HL-60 (cell line): Measurements from ENCODE around the gene ECEL1.

ENCODE experiments used
- DNase-seq, 2 experiments: peaks; one replicate each; pipeline ENCODE4 v3.0.0-alpha.2; 2010 to 2020; ENCODE audit warnings: low read depth in 1 of 2, low spot score in 1 of 2
- H3K27ac ChIP-seq: fragments of 250-450 bp; sonication (Bioruptor Pico); replicated peaks from 2 replicates; pipeline ENCODE4 v1.5.1; 2020; ENCODE audit warnings: mild to moderate bottlenecking, moderate library complexity
- H3K27me3 ChIP-seq: fragments of 250-450 bp; sonication (Bioruptor Pico); 2 replicates; pipeline ENCODE4 v1.5.1; 2021; ENCODE audit warnings: mild to moderate bottlenecking, moderate library complexity; ENCODE audit not compliant: insufficient read depth, poor library complexity, severe bottlenecking
- H3K4me3 ChIP-seq: replicated peaks from 2 replicates; pipeline ENCODE4 v1.5.1; 2011; ENCODE audit warnings: mild to moderate bottlenecking, control low read depth, low read length; ENCODE audit not compliant: insufficient read depth
- CTCF ChIP-seq: IDR thresholded peaks from one replicate; pipeline ENCODE4 v1.5.1; 2011; ENCODE audit warnings: low read length, control low read depth, inconsistent platforms; ENCODE audit not compliant: insufficient read depth
- GABPA ChIP-seq: IDR thresholded peaks from 2 replicates; pipeline ENCODE4 v1.6.1; 2012; ENCODE audit warnings: low read depth
- POLR2AphosphoS5 ChIP-seq: IDR thresholded peaks from 2 replicates; pipeline ENCODE4 v1.6.1; 2012; ENCODE audit warnings: low read depth
- SPI1 ChIP-seq: IDR thresholded peaks from 2 replicates; pipeline ENCODE4 v1.6.1; 2012; ENCODE audit warnings: low read depth, mild to moderate bottlenecking, borderline replicate concordance
- long read RNA-seq: library from polyadenylated mRNA; unstranded; transcript quantifications from one replicate; pipeline ENCODE4 v2.0.0, GENCODE V29; 2020
- TF ChIP-seq, protein P1 (sequence below): IDR thresholded peaks from 2 replicates; pipeline ENCODE4 v1.6.1; 2012; ENCODE audit warnings: low read depth; ENCODE audit not compliant: insufficient replicate concordance

ECEL1 gene
- long read RNA-seq, result 0 reads

DNA sequence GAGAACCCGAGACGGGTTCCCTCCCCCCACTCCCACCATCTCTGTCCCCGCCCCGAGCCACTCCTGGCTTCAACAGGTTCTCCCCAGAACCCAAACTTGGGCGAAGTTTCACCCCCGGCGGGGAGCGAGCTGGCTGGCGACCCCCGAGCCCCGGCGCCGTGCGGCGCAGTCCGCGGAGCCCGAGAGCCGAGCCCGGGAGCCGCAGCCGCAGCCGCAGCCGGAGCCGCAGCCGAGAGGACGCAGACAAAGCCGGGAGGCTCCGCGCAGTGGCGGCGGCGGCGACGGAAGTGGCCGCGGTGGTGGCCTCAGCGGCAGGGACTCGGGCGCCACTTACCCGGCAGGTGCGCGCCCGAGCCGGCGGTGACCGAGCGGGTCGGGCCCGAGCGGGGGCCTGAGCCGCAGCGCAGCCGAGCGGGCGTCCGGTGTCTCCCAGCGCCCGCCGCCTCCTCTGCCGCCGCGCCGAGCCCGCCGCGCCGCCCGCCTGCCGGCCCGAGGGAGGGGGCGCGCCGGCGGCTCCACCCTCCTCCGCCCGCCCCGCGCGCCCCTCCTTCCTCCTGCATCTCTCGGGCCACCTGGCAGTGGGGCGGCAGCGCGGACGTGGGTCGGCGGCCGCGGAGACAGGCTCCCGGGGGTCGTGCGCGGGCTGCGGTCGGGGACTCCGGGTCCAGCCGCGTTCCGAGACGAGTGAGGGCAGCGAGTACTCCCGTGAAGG, at the start of gene ECEL1:
Gene ECEL1, minus strand, starts transcription at position 450 of the 712 bp plus-strand sequence. CDS start 1,181 bp downstream, outside the sequence.
- no peak for DNase-seq
- TF ChIP-seq GABPA (no peak), POLR2AphosphoS5 (no peak), CTCF (no peak), SPI1 (no peak)
- TF ChIP-seq, protein P1, sequence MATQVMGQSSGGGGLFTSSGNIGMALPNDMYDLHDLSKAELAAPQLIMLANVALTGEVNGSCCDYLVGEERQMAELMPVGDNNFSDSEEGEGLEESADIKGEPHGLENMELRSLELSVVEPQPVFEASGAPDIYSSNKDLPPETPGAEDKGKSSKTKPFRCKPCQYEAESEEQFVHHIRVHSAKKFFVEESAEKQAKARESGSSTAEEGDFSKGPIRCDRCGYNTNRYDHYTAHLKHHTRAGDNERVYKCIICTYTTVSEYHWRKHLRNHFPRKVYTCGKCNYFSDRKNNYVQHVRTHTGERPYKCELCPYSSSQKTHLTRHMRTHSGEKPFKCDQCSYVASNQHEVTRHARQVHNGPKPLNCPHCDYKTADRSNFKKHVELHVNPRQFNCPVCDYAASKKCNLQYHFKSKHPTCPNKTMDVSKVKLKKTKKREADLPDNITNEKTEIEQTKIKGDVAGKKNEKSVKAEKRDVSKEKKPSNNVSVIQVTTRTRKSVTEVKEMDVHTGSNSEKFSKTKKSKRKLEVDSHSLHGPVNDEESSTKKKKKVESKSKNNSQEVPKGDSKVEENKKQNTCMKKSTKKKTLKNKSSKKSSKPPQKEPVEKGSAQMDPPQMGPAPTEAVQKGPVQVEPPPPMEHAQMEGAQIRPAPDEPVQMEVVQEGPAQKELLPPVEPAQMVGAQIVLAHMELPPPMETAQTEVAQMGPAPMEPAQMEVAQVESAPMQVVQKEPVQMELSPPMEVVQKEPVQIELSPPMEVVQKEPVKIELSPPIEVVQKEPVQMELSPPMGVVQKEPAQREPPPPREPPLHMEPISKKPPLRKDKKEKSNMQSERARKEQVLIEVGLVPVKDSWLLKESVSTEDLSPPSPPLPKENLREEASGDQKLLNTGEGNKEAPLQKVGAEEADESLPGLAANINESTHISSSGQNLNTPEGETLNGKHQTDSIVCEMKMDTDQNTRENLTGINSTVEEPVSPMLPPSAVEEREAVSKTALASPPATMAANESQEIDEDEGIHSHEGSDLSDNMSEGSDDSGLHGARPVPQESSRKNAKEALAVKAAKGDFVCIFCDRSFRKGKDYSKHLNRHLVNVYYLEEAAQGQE, result no peak
- H3K27me3 ChIP-seq, result peaks cover 50% of the 10 kb centered on the region
- H3K4me3 ChIP-seq, result peak within 1 kb of the TSS; percentile 21
- no peak within 1 kb of the TSS for H3K27ac ChIP-seq

- no peak for TF ChIP-seq SPI1
- Histone ChIP-seq H3K27ac (no peak overlapping the region), H3K27me3 (no peaks in the 10 kb centered on the region), H3K4me3 (no peak overlapping the region)
- DNase-seq, result no peak
Measured at GRCh38 chr2:232537079-232537478, 49.4 kb upstream of the ECEL1 start.

GRCh38 chr2:232535761-232536530, 48.3 kb upstream of the ECEL1 start:
- no peak overlapping the region for H3K27ac ChIP-seq
- no peak overlapping the region for H3K4me3 ChIP-seq
- TF ChIP-seq SPI1, result no peak
- TF ChIP-seq, protein P1, result no peak
- no peak for TF ChIP-seq CTCF
- no peak for TF ChIP-seq POLR2AphosphoS5
- TF ChIP-seq GABPA, result no peak
- H3K27me3 ChIP-seq, result no peaks in the 10 kb centered on the region
- DNase-seq, result no peak

DNA sequence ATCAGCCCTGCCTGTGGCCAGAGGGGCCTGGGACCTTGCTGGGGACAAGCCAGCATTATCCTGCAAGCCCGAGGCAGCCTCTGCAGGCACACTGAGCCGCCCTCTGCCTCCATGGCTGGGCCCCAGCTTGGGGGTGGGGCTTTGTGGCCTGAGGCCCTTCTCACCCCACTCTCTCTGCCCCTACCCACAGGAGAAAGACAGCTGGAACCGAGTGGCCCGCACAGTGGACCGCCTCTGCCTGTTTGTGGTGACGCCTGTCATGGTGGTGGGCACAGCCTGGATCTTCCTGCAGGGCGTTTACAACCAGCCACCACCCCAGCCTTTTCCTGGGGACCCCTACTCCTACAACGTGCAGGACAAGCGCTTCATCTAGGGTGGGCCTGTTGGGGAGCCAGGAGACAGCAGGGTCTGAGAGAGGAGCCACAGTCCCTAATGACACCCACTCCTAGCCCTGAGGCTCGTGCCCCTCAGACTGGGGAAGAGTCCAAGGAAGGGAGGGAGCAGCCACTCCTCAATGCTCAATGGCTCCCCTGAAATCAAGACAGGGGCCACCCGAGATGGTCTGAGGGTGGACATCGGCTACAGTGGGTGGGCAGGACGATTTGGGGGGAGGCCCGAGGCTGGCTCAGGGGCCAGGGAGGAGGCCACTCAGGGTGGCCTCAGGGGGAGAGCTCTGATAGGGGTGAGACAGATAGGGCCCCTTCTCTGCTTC, 47.5 kb upstream of the ECEL1 start:
- DNase-seq, result no peak
- no peaks in the 10 kb centered on the region for H3K27me3 ChIP-seq

More for the DNA sequence above, 47.5 kb upstream of the ECEL1 start:
- Histone ChIP-seq H3K4me3 (no peak overlapping the region), H3K27ac (no peak overlapping the region)
- TF ChIP-seq, protein P1, result no peak
- TF ChIP-seq SPI1 (no peak), CTCF (no peak), POLR2AphosphoS5 (no peak), GABPA (no peak)
